GM13977 (cell line): ENCODE data around the gene RAB11FIP3.
A peak's percentile ranks its signal among the peaks of the same experiment; 100 is the strongest.

ENCODE experiments used
- DNase-seq: peaks from one replicate; pipeline ENCODE4 v3.0.0; 2012; ENCODE audit warnings: low spot score
- in situ Hi-C: fragments of 300-500 bp; cut with MboI; formaldehyde crosslinking; loops from one replicate; pipeline ENCODE4 v1.12.0; 2022; ENCODE audit warnings: low sequenced_read_pairs, low pct_unique_long_range_greater_than_20kb, mixed read lengths, inconsistent platforms; ENCODE audit not compliant: unreplicated experiment
- TF ChIP-seq, protein P1 (sequence below): IDR thresholded peaks from 2 replicates; pipeline ENCODE4 v1.5.1; 2012; ENCODE audit warnings: mild to moderate bottlenecking, control low read depth; ENCODE audit not compliant: insufficient read depth; ENCODE audit errors: extremely low read depth, missing control alignments

RAB11FIP3 gene

DNA sequence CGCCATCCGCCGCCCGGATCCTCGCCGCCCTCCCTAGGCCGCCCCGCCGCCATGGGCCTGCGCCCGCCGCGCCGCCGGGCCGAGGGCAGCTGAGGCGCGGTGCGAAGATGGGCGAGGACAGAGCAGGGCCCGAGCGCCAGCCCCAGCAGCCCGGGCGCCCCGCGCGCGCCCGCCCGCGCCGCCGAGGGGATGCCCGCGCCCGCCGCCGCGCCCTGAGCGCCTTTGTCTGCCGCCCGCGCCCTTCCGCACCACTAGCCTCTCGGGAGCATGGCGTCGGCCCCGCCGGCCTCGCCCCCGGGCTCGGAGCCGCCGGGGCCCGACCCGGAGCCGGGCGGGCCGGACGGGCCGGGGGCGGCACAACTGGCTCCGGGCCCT, 278 bp downstream of the RAB11FIP3 start:
- TF ChIP-seq, protein P1, sequence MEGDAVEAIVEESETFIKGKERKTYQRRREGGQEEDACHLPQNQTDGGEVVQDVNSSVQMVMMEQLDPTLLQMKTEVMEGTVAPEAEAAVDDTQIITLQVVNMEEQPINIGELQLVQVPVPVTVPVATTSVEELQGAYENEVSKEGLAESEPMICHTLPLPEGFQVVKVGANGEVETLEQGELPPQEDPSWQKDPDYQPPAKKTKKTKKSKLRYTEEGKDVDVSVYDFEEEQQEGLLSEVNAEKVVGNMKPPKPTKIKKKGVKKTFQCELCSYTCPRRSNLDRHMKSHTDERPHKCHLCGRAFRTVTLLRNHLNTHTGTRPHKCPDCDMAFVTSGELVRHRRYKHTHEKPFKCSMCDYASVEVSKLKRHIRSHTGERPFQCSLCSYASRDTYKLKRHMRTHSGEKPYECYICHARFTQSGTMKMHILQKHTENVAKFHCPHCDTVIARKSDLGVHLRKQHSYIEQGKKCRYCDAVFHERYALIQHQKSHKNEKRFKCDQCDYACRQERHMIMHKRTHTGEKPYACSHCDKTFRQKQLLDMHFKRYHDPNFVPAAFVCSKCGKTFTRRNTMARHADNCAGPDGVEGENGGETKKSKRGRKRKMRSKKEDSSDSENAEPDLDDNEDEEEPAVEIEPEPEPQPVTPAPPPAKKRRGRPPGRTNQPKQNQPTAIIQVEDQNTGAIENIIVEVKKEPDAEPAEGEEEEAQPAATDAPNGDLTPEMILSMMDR, result no peak
- in situ Hi-C loops, result no loop called here
- no peak for DNase-seq

DNA sequence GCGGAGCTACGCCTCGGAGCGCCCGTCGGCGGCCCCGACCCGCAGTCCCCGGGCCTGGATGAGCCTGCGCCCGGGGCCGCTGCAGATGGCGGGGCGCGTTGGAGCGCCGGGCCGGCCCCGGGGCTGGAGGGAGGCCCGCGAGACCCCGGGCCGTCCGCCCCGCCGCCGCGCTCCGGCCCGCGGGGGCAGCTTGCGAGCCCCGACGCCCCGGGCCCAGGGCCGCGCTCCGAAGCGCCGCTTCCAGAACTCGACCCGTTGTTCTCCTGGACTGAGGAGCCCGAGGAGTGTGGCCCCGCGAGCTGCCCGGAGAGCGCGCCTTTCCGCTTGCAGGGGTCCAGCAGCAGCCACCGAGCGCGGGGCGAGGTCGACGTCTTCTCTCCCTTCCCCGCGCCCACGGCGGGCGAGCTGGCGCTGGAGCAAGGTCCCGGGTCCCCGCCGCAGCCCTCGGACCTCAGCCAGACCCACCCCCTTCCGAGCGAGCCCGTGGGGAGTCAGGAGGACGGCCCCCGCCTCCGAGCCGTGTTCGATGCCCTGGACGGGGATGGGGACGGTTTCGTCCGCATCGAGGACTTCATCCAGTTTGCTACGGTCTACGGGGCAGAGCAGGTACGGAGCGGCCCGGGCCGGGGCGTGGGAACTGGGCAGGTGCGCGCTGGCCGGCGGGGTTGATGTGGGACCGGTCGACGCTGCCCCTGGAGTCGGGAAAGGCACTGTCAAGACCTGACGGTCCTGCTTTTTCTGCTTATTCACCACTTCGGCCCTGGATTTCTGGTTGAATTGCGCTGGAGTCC, 861 bp downstream of the RAB11FIP3 start:
- TF ChIP-seq, protein P1, result no peak
- peak; percentile 53 for DNase-seq
- in situ Hi-C loops, result no loop called here

DNA sequence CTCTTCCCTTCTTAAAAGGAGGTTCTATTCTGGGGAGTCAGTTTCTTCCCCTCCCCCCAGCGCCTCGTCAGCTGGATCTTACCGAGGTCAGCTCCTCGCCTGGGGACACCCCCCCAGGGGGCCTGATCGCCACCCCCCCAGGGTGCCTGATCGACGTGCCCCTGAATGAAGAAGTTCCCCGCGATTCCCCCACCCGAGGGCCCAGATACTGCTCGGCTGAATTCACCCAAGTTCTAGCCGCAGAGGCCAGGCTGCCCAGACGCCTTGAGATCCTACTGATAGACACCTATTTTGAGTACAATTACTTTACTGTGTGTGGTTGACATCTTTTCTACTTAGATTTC, 1.4 kb downstream of the RAB11FIP3 start:
- DNase-seq, result no peak
- TF ChIP-seq, protein P1, result no peak
- in situ Hi-C loops, result no loop called here

DNA sequence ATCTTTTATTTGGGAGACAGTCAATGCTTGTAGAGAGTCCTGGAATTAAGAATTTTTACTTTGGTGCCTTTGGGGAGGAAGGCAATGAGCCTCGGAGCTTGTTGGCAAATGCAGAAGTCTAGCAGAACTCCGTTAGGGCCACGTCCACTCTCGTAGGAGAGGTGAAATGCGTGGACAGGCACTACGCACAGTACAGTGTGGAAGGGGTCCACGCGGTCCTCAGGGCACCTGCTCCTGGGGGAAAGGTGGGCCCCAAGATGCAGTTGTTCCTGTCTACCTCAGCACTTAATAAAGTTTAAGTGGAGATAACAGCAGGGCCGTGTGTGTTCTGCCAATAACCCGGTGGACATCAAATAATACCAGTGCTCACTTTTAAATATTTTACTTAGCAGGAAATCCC, 1.8 kb downstream of the RAB11FIP3 start:
- DNase-seq, result no peak
- TF ChIP-seq, protein P1, result no peak
- in situ Hi-C loops, result no loop called here

DNA sequence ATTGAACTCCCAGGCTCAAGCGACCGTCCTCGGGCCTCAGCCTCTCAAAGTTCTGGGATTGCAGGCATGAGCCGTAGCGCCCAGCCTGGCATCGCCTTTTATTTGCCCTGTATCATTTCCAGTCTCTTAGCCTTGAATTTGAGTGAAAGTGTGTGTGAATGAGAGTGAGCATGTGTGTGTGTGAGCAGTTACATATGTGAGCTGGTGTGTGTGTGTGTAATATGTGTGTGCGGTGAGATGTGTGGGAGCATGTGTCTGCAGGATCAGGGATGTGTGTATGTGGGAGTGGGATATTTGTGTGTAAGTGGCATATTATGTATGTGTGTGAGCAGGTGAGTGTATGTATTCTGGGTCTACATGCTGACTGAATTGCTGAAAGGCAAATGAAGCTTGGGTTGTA, 5.5 kb downstream of the RAB11FIP3 start:
- in situ Hi-C loops, result no loop called here
- TF ChIP-seq, protein P1, result no peak
- DNase-seq, result no peak

DNA sequence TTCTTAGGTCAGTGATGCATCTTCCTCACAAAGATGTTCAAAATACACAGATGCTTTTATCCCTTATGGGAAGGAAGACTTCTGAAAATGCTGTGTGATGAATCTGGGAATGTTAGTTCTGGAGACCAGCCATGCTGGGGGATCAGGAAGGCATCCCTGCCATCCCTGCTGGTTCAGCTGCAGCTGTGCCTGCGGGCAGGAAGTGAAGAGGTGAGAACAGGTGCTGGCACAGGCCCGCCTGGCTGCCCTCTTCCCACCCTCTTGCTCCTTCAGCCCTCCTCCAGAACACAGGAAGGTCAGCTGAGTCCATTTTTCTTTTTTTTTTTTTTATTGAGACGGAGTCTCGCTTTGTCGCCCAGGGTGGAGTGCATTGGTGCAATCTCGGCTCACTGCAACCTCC, 15.2 kb downstream of the RAB11FIP3 start:
- TF ChIP-seq, protein P1, result no peak
- in situ Hi-C loops, result no loop called here
- DNase-seq, result no peak
